H1 (cell line): ENCODE measurements around the gene FCN3. TPM values are rescaled to one million over a fixed set of nuclear protein-coding genes. Genes with fewer than 3 reads are reported as not detected.
A peak's percentile ranks its signal among the peaks of the same experiment; 100 is the strongest.

Experiments used
- CTCF ChIP-seq, 3 experiments: IDR thresholded peaks; 1 replicate in 2 of 3; 2 replicates in 1 of 3; pipeline versions ENCODE4 v1.5.1 to v1.6.1; 2011; ENCODE audit warnings: low read length in 3 of 3, mild to moderate bottlenecking in 3 of 3, inconsistent platforms in 2 of 3, low read depth in 1 of 3, moderate library complexity in 1 of 3; ENCODE audit not compliant: insufficient read depth in 1 of 3; ENCODE audit errors: control extremely low read depth in 1 of 3
- polyA plus RNA-seq, 7 experiments: library from polyadenylated mRNA; depleted of rRNA in 3 of 7; stranded (reverse) in 5 of 7; unstranded in 2 of 7; fragments of >200 nt in 5 of 7; fragments of 200-250 nt in 2 of 7; gene quantifications; 1 replicate in 5 of 7; 2 replicates in 1 of 7; 4 replicates in 1 of 7; pipeline versions ENCODE4 v1.2.1 to v1.2.3, GENCODE V29; 2011 to 2013; ENCODE audit warnings: missing spikeins in 2 of 7, mixed read lengths in 2 of 7
- small RNA-seq: library from polyadenylated mRNA; stranded (forward); fragments of <200 nt; extraction: miRNeasy Mini kit (QIAGEN cat#:217004); gene quantifications from one replicate; pipeline ENCODE3, GENCODE V24; 2013; ENCODE audit not compliant: insufficient read depth
- total RNA-seq: library from RNA; stranded (reverse); fragmentation: NEBNext Ultra II Directional; extraction: Animal tissue kit (Norgen Biotek cat#: 25700); gene quantifications from 2 replicates; pipeline ENCODE4 v1.2.1, GENCODE V29; 2021

FCN3 gene
- total and polyA plus RNA-seq, 2 of the 8 experiments (the other 6 are each of a cell fraction or from before 2014, with no cell fraction given) = 0.30 to 0.57 TPM

- TF ChIP-seq CTCF (IDR thresholded peaks at IDR 0.05; ENCODE audit: control extremely low read depth in 1 of 3, insufficient read depth in 1 of 3, low read depth in 1 of 3, low read length in 3 of 3) = peak in 2 of 3 experiments; percentile 1 to 14; a peak in 2 of 4 replicates
These were observed 52.6 kb downstream of the FCN3 start, which contains the start of gene TMEM222 (continued) for GRCh38 chr1:27321813-27322568.

Small RNA genes within 50 kb of the gene (small RNA-seq; reads per million reads assigned to genes)
- not detected for gene RNU6-48P

Other genes starting within 250 kb of the FCN3 start
- gene SLC9A1, start 219.7 kb downstream of the FCN3 start, total RNA-seq = 25.1 and 25.5 TPM in 2 replicates
- 11.3 and 17.3 TPM in 2 replicates for gene SLC9A1, start 219.7 kb downstream of the FCN3 start, polyA plus RNA-seq (2011; rRNA removed)
- gene WDTC1, start 140.2 kb downstream of the FCN3 start, total RNA-seq = 17.5 and 18.7 TPM in 2 replicates
- 7.5 and 11.7 TPM in 2 replicates for gene WDTC1, start 140.2 kb downstream of the FCN3 start, polyA plus RNA-seq (2011; rRNA removed)
- 25.1 and 27.0 TPM in 2 replicates for gene TMEM222, start 52.7 kb downstream of the FCN3 start, total RNA-seq
- gene TMEM222, start 52.7 kb downstream of the FCN3 start, polyA plus RNA-seq (2011; rRNA removed) = 51.8 and 66.9 TPM in 2 replicates
- 6.4 and 8.8 TPM in 2 replicates for gene SYTL1, start 32.8 kb downstream of the FCN3 start, total RNA-seq
- 19.5 and 33.8 TPM in 2 replicates for gene SYTL1, start 32.8 kb downstream of the FCN3 start, polyA plus RNA-seq (2011; rRNA removed)
- gene MAP3K6, start 7.9 kb downstream of the FCN3 start, total RNA-seq = 7.6 and 11.2 TPM in 2 replicates
- 7.4 and 10.3 TPM in 2 replicates for gene MAP3K6, start 7.9 kb downstream of the FCN3 start, polyA plus RNA-seq (2011; rRNA removed)
- gene CD164L2, start 8.5 kb upstream of the FCN3 start, total RNA-seq = 3.3 and 3.8 TPM in 2 replicates
- gene CD164L2, start 8.5 kb upstream of the FCN3 start, polyA plus RNA-seq (2011; rRNA removed) = 3.3 and 5.5 TPM in 2 replicates
- gene GPR3, start 17.8 kb upstream of the FCN3 start, total RNA-seq = 9.4 and 9.9 TPM in 2 replicates
- 26.5 and 34.9 TPM in 2 replicates for gene GPR3, start 17.8 kb upstream of the FCN3 start, polyA plus RNA-seq (2011; rRNA removed)
- 78.9 and 86.6 TPM in 2 replicates for gene WASF2, start 115.3 kb upstream of the FCN3 start, total RNA-seq
- 32.1 and 44.3 TPM in 2 replicates for gene WASF2, start 115.3 kb upstream of the FCN3 start, polyA plus RNA-seq (2011; rRNA removed)
- 35.1 and 39.4 TPM in 2 replicates for gene AHDC1, start 229.3 kb upstream of the FCN3 start, total RNA-seq
- gene AHDC1, start 229.3 kb upstream of the FCN3 start, polyA plus RNA-seq (2011; rRNA removed) = 4.4 and 8.6 TPM in 2 replicates